Ishikawa (cell line): ENCODE data around the gene MEPCE.

Source experiments
- CREB1 ChIP-seq: IDR thresholded peaks from 2 replicates; pipeline ENCODE4 v1.6.1; 2012; ENCODE audit warnings: low read depth
- FOXM1 ChIP-seq: IDR thresholded peaks from 2 replicates; pipeline ENCODE4 v1.6.1; 2012; ENCODE audit warnings: low read depth, borderline replicate concordance
- MAX ChIP-seq: IDR thresholded peaks from 2 replicates; pipeline ENCODE4 v1.6.1; 2012
- RAD21 ChIP-seq: IDR thresholded peaks from 2 replicates; pipeline ENCODE4 v1.6.1; 2012; ENCODE audit warnings: low read depth
- TAF1 ChIP-seq: IDR thresholded peaks from 2 replicates; pipeline ENCODE4 v1.6.1; 2012; ENCODE audit warnings: low read depth, mild to moderate bottlenecking

- TF ChIP-seq RAD21: no peak
- no peak for TF ChIP-seq CREB1
- TF ChIP-seq MAX: no peak
- no peak for TF ChIP-seq TAF1
- TF ChIP-seq FOXM1: no peak
These were observed 18.5 kb upstream of the MEPCE start for GRCh38 chr7:100411101-100411500.
